Epithelial cell of proximal tubule (primary cell): ENCODE data around the gene MINDY4B. TPM values are rescaled to one million over a fixed set of nuclear protein-coding genes. Genes with fewer than 3 reads are reported as not detected.

Experiments
- DNase-seq: peaks from one replicate; pipeline ENCODE4 v3.0.0-alpha.2; 2011; ENCODE audit warnings: low read depth
- H3K4me3 ChIP-seq: 2 replicates; pipeline ENCODE4 v1.5.1; 2011; ENCODE audit warnings: low read depth, mild to moderate bottlenecking, low read length
- CTCF ChIP-seq: conservative IDR thresholded peaks from 2 replicates; pipeline ENCODE4 v1.5.1; 2012; ENCODE audit warnings: low read depth, mild to moderate bottlenecking, low read length
- total RNA-seq: library from RNA; depleted of rRNA; stranded (reverse); fragments of >200 nt; gene quantifications from 2 replicates; pipeline ENCODE4 v1.2.3, GENCODE V29; 2015

Gene MINDY4B
- total RNA-seq, 1 donor from 2014 or later, result not detected

GRCh38 chr3:150840802-150841515 lies 64.3 kb downstream of the MINDY4B start:
- no peak for TF ChIP-seq CTCF
- H3K4me3 ChIP-seq, result no peak overlapping the region
- no peak for DNase-seq

GRCh38 chr3:150830745-150831144 lies 74.5 kb downstream of the MINDY4B start:
- no peak overlapping the region for H3K4me3 ChIP-seq
- no peak for DNase-seq
- TF ChIP-seq CTCF, result no peak

- no peak overlapping the region for H3K4me3 ChIP-seq
- DNase-seq, result no peak
- peak; percentile 46 for TF ChIP-seq CTCF
These were observed 75.1 kb downstream of the MINDY4B start for GRCh38 chr3:150830094-150830681.

- H3K4me3 ChIP-seq, result no peak overlapping the region
- TF ChIP-seq CTCF, result no peak
- no peak for DNase-seq
These were observed 75.8 kb downstream of the MINDY4B start for GRCh38 chr3:150829408-150829807.

- TF ChIP-seq CTCF, result no peak
- H3K4me3 ChIP-seq, result no peak overlapping the region
These were observed 76.2 kb downstream of the MINDY4B start for GRCh38 chr3:150828997-150829396.

GRCh38 chr3:150828261-150828660 lies 77.0 kb downstream of the MINDY4B start:
- TF ChIP-seq CTCF, result no peak
- DNase-seq, result no peak
- no peak overlapping the region for H3K4me3 ChIP-seq

More at GRCh38 chr3:150828997-150829396, 76.2 kb downstream of the MINDY4B start:
- DNase-seq, result no peak
